HG03064 (cell line): ENCODE results near the gene KIF23.

Experiments used
- ATAC-seq: cut with Tn5 transposase; IDR thresholded peaks from one replicate; pipeline ENCODE4 v1.9.1; 2021; ENCODE audit warnings: low read depth; ENCODE audit not compliant: unreplicated experiment

KIF23 gene

GRCh38 chr15:69460481-69460880 lies 46.3 kb downstream of the KIF23 start:
- ATAC-seq, result no peak

GRCh38 chr15:69462030-69462492 lies 47.9 kb downstream of the KIF23 start:
- ATAC-seq, result no peak

- ATAC-seq, result no peak
Observed at GRCh38 chr15:69462493-69463181, 48.5 kb downstream of the KIF23 start.

DNA sequence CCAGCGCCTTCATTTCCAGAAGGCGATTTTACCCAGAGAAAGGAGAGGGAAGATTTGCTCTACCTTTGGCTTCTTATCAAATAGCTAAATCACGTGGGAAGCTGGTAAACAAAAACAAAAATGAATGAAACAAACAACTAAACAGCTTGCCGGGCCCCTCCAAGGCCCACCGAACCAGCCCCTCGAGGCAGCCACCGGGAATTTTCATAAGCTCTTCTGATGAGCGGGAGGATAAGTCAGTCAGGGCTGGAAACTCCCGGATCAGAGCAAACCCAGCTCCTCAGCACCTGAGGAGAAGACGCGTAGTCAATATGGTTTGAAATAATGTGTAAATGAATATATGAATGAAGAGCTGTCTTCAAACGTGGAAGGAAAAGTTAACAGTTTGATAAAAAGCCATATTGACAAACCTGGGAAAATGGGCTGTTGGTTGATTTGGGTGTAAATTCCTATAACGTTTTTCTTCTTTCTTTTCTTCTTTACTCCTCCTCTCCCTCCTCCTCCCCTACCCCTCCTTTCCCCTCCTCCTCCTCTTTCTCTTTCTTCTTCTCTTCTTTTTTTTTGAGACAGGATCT lies 49.1 kb downstream of the KIF23 start:
- no peak for ATAC-seq

DNA sequence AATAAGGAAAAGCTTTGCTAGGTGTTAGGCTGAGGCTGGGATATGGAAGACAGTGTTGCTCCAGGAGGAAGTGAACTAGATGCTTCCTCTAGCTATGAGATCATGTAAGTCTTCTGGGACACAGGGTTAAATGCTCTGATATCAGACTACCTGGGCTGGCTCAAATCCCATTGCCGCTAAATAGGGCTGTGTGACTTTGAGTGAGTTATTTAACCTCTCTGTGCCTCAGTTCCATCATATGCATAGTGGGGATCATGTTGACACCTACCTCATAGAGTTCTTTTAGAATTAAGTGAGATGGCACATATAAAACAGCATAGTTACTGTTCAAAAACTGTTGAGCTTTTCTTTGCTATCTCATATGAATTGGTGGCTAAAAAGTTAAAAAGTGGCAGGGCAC lies 51.1 kb downstream of the KIF23 start:
- no peak for ATAC-seq

DNA sequence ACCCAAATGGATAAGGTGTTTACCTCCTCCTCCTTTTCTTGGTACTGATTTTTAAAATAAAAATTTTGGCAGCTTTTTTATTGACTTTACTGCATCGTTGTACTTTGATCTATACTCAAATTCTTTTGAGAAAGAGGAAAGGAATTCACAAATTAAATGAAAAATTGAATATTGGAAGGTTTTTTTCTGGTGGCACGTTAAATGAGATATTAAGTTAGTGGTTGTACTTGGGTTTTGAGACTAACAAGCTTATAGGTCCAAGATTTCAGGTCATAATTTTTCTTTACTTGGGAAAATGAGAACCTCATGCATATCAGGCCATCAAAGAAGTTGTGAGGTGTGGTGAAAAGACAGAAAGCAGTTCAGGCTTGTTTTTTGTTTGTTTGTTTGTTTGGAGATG lies 52.6 kb downstream of the KIF23 start:
- ATAC-seq, result no peak

DNA sequence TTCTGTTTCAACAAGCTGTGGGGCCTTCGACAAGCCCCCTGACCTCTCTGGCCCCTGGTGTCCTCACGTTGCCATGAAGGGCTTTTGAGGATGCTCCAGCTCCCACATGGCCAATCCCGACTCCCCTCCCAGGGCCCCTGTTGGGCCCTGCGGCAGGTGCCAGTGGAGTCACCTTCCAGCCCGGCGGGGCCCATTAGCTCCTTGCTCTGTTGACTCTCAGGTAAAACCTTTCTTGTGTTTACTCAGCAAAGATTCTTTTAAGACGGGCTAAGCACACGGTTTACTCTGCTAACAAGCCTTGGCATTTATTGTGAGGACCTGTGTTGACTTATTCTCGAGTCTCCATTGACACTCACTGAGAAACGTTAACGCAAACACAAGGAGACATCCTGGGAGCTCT lies 53.5 kb downstream of the KIF23 start:
- ATAC-seq, result no peak

DNA sequence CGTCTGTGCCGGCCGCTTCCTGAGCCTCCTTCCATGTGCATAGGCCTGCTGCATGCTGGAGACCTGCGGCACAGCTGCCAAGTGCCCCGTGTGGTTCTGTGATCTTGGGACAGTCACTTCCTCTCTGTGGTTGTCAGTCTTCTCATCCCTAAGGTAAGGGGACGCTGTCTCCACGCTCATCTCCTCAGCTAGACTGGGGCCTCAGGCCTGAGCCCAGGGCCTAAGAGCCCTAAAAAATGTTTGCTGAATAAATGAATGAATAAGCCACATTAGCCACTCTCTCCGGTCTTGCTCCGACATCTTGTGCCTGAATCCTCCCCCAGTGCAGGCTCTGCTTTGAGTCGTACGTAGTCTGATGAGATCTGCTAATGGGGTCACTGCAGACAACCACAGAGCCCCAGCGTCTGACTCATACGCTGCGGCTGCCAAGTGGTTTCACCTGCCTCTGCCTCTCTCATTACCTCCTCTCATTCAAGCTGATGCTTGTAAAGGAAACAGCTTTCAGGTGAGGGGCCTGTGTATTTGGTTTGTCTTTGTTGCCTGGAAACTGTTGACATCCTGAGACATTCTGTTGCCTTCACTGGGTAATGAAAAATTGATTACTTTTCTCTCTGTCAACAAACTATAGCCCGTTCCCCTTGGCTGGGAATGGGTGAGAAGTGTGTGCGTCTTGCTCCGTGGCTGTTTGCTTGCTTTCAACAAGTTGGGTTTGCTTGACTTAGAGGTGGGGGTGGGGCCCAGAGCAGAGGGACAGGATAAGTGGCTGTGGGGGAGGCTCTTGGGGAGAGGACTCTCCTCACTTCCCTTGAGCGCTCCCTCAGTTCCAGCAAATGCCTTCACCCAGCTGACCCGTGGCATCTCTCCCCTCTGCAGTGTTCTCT lies 54.3 kb downstream of the KIF23 start:
- no peak for ATAC-seq

DNA sequence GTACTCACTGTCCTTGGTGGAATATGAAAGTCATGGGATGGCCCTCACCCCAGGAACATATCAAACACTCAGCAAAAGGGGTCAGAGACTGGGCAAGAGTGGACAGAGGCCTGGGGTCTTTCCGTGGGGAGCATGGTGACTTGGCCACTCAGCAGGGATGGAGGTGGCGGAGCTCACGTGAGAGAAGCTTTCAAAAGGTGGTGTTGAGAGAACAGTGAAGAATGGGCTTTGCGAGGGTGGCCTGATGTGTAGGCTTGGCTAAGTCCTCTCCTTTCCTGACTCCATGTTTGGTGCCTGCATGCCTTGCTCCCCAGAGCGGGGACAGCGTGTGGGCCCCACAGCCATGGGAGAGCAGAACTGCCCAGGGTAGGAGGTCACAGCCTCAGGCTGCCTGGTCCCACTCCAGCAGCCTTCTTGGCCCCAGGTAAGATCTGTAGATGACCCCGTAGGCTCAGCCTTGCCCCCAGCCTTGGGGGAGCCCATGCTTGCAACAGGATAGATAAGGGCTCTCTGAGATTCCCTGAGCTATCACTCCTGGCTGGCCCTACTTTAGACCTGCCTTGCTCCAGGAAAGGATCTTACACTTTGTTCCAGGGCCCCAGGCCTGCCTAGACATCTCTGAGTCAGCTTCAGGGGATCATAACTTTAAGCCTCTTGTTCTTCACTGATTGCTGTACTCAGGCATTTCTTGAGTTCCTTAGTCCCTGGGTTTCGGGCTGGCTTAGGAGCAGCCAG lies 55.5 kb downstream of the KIF23 start:
- no peak for ATAC-seq

- ATAC-seq, result no peak
Observed at GRCh38 chr15:69472046-69472445, 57.9 kb downstream of the KIF23 start.

DNA sequence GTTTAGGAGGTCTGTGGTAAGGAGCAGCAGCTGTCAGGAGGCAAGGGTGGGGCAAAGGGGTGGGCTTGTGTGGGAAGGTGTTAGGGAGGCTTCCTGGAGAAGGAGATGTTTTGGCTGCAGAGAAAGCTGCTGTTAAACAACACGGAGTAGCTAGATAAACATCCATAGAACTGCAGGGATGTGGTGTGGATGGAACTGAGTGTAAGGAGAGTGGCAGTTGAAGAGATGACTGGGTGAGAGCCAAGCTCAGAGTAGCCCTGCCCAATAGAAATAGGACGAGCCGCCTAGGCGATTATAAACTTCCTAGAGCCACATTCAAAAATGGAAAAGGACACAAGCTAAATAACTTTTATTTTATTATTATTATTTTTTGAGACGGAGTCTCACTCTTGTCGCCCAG lies 58.4 kb downstream of the KIF23 start:
- no peak for ATAC-seq

DNA sequence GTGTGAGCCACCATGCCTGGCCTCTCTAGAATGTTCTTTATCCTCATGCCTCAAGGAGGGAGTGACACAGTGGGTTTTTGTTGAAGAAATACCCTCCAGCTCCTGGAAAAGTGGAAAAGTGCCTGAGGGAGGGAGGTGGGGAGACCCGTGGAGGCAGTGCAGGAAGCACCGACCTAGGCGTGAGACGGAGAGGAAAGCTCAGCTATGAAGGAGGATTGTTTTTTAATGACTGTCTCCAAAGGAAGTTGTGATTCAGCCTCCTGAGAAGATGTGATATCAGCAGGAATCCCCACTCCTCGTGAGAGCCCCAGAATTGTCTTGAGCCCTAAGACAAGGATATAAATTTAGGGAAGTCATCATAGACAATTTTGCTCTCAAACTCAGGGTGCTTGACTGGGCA lies 60.1 kb downstream of the KIF23 start:
- ATAC-seq, result no peak

DNA sequence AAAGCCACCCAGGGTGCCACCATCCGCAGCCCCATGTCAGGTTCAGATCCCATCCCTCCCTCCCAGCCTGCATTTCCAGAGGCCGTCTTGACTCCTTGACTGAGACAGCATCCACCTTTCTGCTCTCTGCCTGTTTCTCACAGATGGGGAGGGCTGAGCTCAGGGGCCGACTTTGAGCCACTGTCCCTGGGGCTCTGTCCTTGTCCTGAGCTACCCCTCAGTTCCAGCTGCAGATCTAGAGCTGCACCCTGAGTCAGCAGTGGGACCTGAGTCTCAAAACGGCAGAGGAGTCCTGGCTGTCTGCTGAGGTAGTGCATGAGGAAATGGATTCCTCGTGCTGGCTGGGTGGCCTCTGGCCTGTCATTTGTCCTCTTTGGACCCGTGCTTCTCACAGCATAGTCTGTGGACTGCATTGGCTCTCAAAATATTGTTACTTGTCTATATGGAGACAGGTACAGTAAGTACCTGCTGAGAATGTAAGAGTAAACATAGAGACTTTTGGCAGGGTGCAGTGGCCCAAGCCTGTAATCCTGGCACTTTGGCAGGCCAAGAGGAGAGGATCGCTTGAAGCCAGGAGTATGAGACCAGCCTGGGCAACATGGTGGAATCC lies 60.8 kb downstream of the KIF23 start:
- no peak for ATAC-seq

DNA sequence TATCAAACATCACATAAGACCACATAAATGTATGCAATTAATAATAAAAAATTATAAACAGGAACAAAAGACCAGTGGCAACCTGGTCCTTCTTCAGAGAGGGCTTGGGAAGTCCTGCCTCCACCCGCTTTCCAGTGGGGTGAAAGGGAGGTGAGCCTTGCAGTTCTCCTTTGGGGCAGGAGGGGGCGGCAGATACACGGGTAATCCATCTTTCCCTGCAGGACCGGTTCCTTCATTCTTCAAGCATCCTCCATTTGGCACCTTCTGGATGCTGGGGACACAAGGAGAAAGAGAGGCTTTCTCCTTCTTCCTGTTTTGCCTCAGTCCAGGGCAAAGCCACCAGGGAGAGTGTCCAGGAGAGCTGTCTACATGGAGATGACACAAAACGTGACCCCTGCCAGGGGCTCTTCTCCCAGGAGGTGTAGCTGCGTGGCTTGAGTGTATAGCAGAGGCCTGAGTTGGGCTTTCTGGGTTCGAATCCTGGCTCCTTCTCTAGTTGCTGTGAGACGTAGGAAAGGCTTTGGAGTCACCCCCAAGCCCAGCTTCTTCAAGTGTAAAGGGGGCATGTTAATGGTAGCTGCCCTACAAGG lies 61.7 kb downstream of the KIF23 start:
- no peak for ATAC-seq

- no peak for ATAC-seq
Observed at GRCh38 chr15:69476704-69477473, 62.7 kb downstream of the KIF23 start.

- ATAC-seq, result no peak
Observed at GRCh38 chr15:69478259-69478781, 64.2 kb downstream of the KIF23 start.

GRCh38 chr15:69479081-69479480 lies 64.9 kb downstream of the KIF23 start:
- no peak for ATAC-seq

GRCh38 chr15:69479971-69480370 lies 65.8 kb downstream of the KIF23 start:
- ATAC-seq, result no peak

DNA sequence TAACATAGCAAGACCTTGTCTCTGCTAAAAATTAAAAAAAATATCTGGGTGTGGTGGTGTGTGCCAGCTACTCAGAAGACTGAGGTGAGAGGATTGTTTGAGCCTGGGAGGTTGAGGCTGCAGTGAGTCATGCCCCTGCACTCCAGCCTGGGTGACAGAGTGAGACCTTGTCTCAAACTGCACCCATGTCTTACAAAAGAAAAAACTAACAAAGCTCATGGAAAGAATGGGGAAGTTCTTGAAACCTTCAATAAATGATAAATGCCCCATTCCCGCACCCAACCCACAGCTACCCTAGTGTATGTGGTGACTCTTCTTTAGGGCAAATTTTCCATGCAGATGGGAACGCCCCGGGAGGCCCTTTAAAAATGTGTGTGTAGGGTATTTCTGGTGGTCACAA lies 66.8 kb downstream of the KIF23 start:
- no peak for ATAC-seq
